ENCODE data around the gene EEFSEC.

The EEFSEC gene

GRCh38 chr3:128420289-128420688, 267.0 kb downstream of the EEFSEC start:
- no peak for DNase-seq

- DNase-seq, result no peak
Observed at GRCh38 chr3:128420720-128421438, 267.6 kb downstream of the EEFSEC start.

GRCh38 chr3:128421439-128421836, 268.2 kb downstream of the EEFSEC start:
- no peak for DNase-seq

- DNase-seq, result no peak
Observed at GRCh38 chr3:128421966-128422365, 268.7 kb downstream of the EEFSEC start.

- no peak for DNase-seq
Observed at GRCh38 chr3:128422762-128423524, 269.7 kb downstream of the EEFSEC start.

- DNase-seq, result no peak
Observed at GRCh38 chr3:128423525-128424147, 270.4 kb downstream of the EEFSEC start.

- DNase-seq, result no peak
Observed at GRCh38 chr3:128424508-128425069, 271.3 kb downstream of the EEFSEC start.

GRCh38 chr3:128425142-128425845, 272.0 kb downstream of the EEFSEC start:
- no peak for DNase-seq

GRCh38 chr3:128425846-128426127, 272.5 kb downstream of the EEFSEC start:
- no peak for DNase-seq

- no peak for DNase-seq
Observed at GRCh38 chr3:128426128-128426921, 273.0 kb downstream of the EEFSEC start.

GRCh38 chr3:128427175-128427857, 274.0 kb downstream of the EEFSEC start:
- no peak for DNase-seq

- DNase-seq, result no peak
Observed at GRCh38 chr3:128427872-128428822, 274.9 kb downstream of the EEFSEC start.

GRCh38 chr3:128429275-128429674, 276.0 kb downstream of the EEFSEC start:
- DNase-seq, result no peak

GRCh38 chr3:128429751-128430150, 276.5 kb downstream of the EEFSEC start:
- no peak for DNase-seq

GRCh38 chr3:128430301-128430700, 277.0 kb downstream of the EEFSEC start:
- DNase-seq, result no peak

GRCh38 chr3:128430731-128431130, 277.4 kb downstream of the EEFSEC start:
- no peak for DNase-seq

GRCh38 chr3:128431803-128432300, 278.6 kb downstream of the EEFSEC start:
- DNase-seq, result no peak

- no peak for DNase-seq
Observed at GRCh38 chr3:128432301-128432970, 279.2 kb downstream of the EEFSEC start.

- no peak for DNase-seq
Observed at GRCh38 chr3:128432971-128433836, 279.9 kb downstream of the EEFSEC start.

Data from left hindlimb (tissue), 1 donor.